ENCODE results near the gene OR6K3. TPM values are rescaled to one million over a fixed set of nuclear protein-coding genes. Genes with fewer than 3 reads are reported as not detected.

Gene OR6K3
- total and polyA plus RNA-seq, 2 of the 8 experiments (the other 6 are each of a cell fraction or from before 2014, with no cell fraction given), result not detected

DNA sequence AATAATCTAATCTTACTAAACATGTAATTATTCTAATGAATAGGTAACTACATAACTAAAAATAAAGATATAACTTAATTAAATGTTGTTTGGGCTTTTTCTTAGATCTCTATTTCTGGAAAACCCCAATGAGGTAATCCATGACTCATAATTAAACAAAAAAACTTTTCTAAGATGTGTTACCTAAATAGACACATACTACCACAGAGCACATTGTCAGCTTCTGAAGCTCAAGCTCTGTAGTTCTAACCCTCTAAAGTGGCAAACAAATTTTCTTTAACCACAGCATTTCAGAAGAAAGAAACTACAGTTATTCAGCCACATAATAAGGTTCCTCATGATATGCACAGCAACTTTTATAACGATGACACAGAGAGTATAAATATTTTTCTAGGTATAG is 4.2 kb downstream of the OR6K3 start:
- no peaks in the 10 kb centered on the region for H3K9me3 ChIP-seq (ENCODE audit: insufficient read depth in 2 of 2, low read depth in 1 of 2, low read length in 1 of 2)
- H3K79me2 ChIP-seq (ENCODE audit: control insufficient read depth in 1 of 2, insufficient read depth in 2 of 2, low read length in 2 of 2), result no peaks in the 10 kb centered on the region
- no peak overlapping the region for H4K91ac ChIP-seq (replicated peaks; ENCODE audit: insufficient read length, low read length)
- H3K4me2 ChIP-seq (ENCODE audit: insufficient read depth in 1 of 2, low read depth in 2 of 2, low read length in 2 of 2), result no peak overlapping the region
- no peaks in the 10 kb centered on the region for H4K20me1 ChIP-seq (replicated peaks in 1 of 2; ENCODE audit: control insufficient read depth in 1 of 2, insufficient read depth in 2 of 2, low read length in 2 of 2)
- H3K4me3 ChIP-seq (ENCODE audit: extremely low read depth in 1 of 4, insufficient read depth in 2 of 4, low read depth in 3 of 4, low read length in 4 of 4), result no peak overlapping the region
- H3K23ac ChIP-seq (ENCODE audit: insufficient read length), result no peak overlapping the region
- H3K56ac ChIP-seq (replicated peaks; ENCODE audit: insufficient read length, low read depth, low read length), result no peak overlapping the region
- H3K14ac ChIP-seq (ENCODE audit: insufficient read length), result no peak overlapping the region
- H3K4ac ChIP-seq (replicated peaks; ENCODE audit: insufficient read length, low read depth, low read length), result no peak overlapping the region
- H3K36me3 ChIP-seq (ENCODE audit: control insufficient read depth in 2 of 4, insufficient read depth in 4 of 4, low read length in 3 of 4), result no peaks in the 10 kb centered on the region
- no peaks in the 10 kb centered on the region for H3K23me2 ChIP-seq (ENCODE audit: low read depth, low read length)
- H3K18ac ChIP-seq (ENCODE audit: extremely low read depth, low read length), result no peak overlapping the region
- POLR2A ChIA-PET (ENCODE audit: partially characterized antibody), result no interaction called here
- TF ChIP-seq EZH2 (IDR thresholded peaks at IDR 0.05; ENCODE audit: low read depth, low read length, severe bottlenecking), result no peak
- H2BK12ac ChIP-seq (ENCODE audit: low read depth, low read length), result no peak overlapping the region
- H3K4me1 ChIP-seq (replicated peaks in 1 of 4; ENCODE audit: control insufficient read depth in 3 of 4, insufficient read depth in 4 of 4, low read length in 3 of 4), result no peaks in the 10 kb centered on the region
- no peak overlapping the region for H2AFZ ChIP-seq (ENCODE audit: low read length)
- no peak overlapping the region for H2BK15ac ChIP-seq (ENCODE audit: low read length)
- no peak overlapping the region for H2BK20ac ChIP-seq (ENCODE audit: low read length)
- H2BK5ac ChIP-seq (ENCODE audit: low read depth, low read length), result no peak overlapping the region
- 89% methylated on average over 1 of the region's 1 CpG; no CpG with 5 or more reads in 1 of the 2 experiments for WGBS, 2 experiments (ENCODE audit: extremely low coverage in 1 of 2, insufficient coverage in 1 of 2, insufficient read length in 1 of 2, insufficient replicate concordance in 2 of 2, low coverage in 1 of 2, low lambda C conversion rate in 2 of 2, missing lambda C conversion rate in 1 of 2)
- DNase-seq (ENCODE audit: low read depth in 1 of 2, low spot score in 2 of 2) (no peak), FAIRE-seq (no peak)
- no peak overlapping the region for H4K8ac ChIP-seq (ENCODE audit: extremely low read depth, insufficient read depth, low read length)
- H4K5ac ChIP-seq (ENCODE audit: insufficient read length, low read depth, low read length), result no peak overlapping the region
- H3K27ac ChIP-seq (ENCODE audit: low read depth, low read length), result no peak overlapping the region
- no peak overlapping the region for H2BK120ac ChIP-seq (replicated peaks; ENCODE audit: low read depth, low read length)
- H3K9ac ChIP-seq (replicated peaks in 1 of 4; ENCODE audit: extremely low read depth in 1 of 4, low read depth in 3 of 4, low read length in 3 of 4), result no peak overlapping the region
- H3K79me1 ChIP-seq (ENCODE audit: low read depth, low read length), result no peaks in the 10 kb centered on the region
- no peaks in the 10 kb centered on the region for H3K27me3 ChIP-seq (replicated peaks in 1 of 4; ENCODE audit: control insufficient read depth in 3 of 4, extremely low read depth in 1 of 4, insufficient read depth in 3 of 4, low read length in 3 of 4)
- CTCF ChIA-PET (ENCODE audit: partially characterized antibody), result no interaction called here
- no peak overlapping the region for H2AK5ac ChIP-seq (ENCODE audit: low read depth, low read length)
